Urinary bladder (tissue), 4 donors: ENCODE measurements around the gene CDH10. TPM values are rescaled to one million over a fixed set of nuclear protein-coding genes. Genes with fewer than 3 reads are reported as not detected.

Experiments
- DNase-seq: peaks from one replicate; pipeline ENCODE4 v3.0.0-alpha.2; 2015; ENCODE audit errors: extremely low spot score
- H3K27ac ChIP-seq: one replicate; pipeline ENCODE4 v1.5.1; 2013; ENCODE audit warnings: low read depth, mild to moderate bottlenecking, moderate library complexity
- H3K36me3 ChIP-seq: one replicate; pipeline ENCODE4 v1.6.1; 2013; ENCODE audit warnings: mild to moderate bottlenecking, moderate library complexity; ENCODE audit not compliant: insufficient read depth
- H3K4me1 ChIP-seq: one replicate; pipeline ENCODE4 v1.6.1; 2013; ENCODE audit warnings: mild to moderate bottlenecking, moderate library complexity; ENCODE audit not compliant: insufficient read depth
- H3K4me3 ChIP-seq: one replicate; pipeline ENCODE4 v1.5.1; 2013; ENCODE audit warnings: low read depth, low read length
- WGBS: extraction: QIAGEN DNeasy Blood & Tissue Kit; methylation state at CpG from one replicate; pipeline ENCODE4 v1.1.7; 2013; 5-methylcytosine and 5-hydroxymethylcytosine counted together
- polyA plus RNA-seq: library from polyadenylated mRNA; stranded (reverse); fragments of 200-250 nt; gene quantifications from one replicate; pipeline ENCODE4 v1.2.3, GENCODE V29; 2013
- small RNA-seq: library from RNA; depleted of rRNA; stranded (forward); fragments of <200 nt; gene quantifications from one replicate; pipeline ENCODE3, GENCODE V24; 2014
- total RNA-seq: library from RNA; depleted of rRNA; stranded (reverse); fragments of >200 nt; gene quantifications from one replicate; pipeline ENCODE4 v1.2.3, GENCODE V29; 2014
- donor health status: healthy with polysubstance abuse.
- donor health status: healthy.

CDH10 gene
- total and polyA plus RNA-seq, 2 donors: 0.06 to 1.5 TPM

DNA sequence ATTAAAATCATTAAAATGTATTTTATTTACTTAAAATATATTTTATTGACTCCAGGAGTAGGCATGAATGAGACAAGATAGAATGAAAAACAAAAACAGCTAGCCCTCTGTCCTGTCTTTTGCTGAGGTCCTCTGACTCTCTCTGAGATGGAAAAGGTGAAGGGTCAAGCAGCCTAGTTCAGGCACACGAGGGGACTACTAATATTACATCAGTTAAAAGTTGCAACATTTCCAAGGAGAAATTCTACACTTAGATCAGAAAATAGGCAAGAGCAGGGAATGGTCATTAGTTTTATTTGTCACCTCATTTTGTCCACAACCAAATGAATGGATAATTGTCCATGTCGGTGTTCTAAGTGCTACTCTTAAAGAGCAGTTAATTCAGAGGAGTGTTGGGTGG lies 148.5 kb downstream of the CDH10 start:
- no peak overlapping the region for H3K27ac ChIP-seq
- H3K36me3 ChIP-seq: no peaks in the 10 kb centered on the region
- no peaks in the 10 kb centered on the region for H3K4me1 ChIP-seq
- no peak overlapping the region for H3K4me3 ChIP-seq
- DNase-seq: no peak
- 56% methylated on average over 2 of the region's 2 CpGs for WGBS

DNA sequence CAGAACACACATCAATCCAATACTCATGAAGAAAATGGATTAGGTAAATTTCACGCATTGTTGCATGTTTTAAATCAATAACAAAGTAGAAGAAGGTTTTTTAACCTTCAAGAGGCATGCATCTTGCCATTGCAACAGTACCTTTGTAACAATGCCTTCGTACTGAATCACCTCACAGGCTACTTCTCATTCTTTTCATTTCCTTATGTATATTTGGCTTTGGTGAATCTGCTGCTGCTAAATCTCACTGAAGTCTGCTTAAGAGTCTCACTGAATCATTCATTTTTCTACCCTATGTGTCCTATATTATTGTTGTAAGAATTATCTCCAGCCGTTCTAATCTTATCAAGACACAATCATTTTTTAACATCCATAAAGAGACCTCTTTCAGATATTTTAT lies 152.5 kb downstream of the CDH10 start:
- Histone ChIP-seq H3K4me3 (no peak overlapping the region), H3K4me1 (no peaks in the 10 kb centered on the region), H3K27ac (no peak overlapping the region), H3K36me3 (no peaks in the 10 kb centered on the region)
- DNase-seq: no peak
- WGBS: 75% methylated on average over 3 of the region's 3 CpGs

DNA sequence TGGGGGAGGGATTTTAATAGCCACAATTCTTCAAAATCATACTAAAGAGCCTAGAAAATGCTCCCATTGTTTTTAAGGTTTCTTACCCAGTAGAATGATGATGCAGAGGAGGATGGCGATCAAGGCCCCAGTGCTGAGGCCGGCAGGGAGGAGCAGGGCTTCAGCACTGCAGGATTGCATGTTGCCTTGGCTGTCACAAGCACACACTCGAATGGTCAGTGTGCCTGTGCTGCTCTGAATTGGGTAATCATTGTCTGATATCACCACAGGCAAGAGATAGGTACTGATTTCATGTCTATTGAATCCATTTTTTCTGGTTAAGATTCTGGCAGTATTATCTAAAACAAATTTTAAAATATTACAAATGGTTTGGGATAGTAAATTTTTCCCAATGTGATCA lies 153.3 kb downstream of the CDH10 start:
- no peak for DNase-seq
- 83% methylated on average over 3 of the region's 3 CpGs for WGBS
- Histone ChIP-seq H3K4me3 (no peak overlapping the region), H3K4me1 (no peaks in the 10 kb centered on the region), H3K36me3 (no peaks in the 10 kb centered on the region), H3K27ac (no peak overlapping the region)

DNA sequence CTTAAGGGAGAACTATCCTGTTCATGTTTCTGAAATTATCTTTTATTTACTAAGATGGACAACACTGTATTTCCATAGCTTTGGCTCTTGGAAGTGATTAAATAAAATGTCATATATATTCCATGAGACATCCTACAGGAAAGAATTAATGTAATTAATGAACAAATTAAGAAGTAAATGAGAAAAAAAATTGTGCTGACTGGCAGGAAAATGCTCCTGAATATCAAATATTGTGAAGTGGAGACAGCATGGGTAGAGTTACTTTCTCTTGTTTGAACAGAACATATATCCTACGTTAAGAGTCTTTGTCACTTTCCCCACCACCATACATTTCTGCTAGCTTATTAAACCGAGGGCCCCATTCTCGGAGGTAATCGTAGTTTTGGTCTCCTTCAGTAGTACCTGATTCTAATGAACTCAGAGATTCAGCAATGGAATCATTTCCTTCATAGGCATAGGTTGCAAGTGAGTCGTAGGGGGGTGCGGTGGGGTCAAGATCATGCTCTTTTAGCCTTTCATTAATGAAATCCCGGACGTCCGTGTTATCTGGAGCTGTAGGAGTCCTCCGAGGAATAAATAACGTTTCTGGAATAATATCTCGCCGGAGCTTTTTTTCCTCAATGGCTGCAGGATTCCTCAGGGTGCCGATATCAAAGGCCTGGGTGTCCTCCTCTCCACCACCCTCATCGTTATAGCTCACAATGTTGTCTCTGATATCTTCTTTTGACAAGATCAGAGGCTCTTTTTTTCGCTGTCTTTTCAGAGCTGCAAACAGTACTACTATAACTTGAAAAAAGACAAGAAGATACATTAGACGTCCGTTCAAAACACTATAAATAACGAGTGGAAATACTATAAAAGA lies 157.2 kb downstream of the CDH10 start:
- no peak overlapping the region for H3K27ac ChIP-seq
- WGBS: 70% methylated on average over 19 of the region's 19 CpGs
- no peak overlapping the region for H3K4me3 ChIP-seq
- H3K36me3 ChIP-seq: no peaks in the 10 kb centered on the region
- no peaks in the 10 kb centered on the region for H3K4me1 ChIP-seq
- no peak for DNase-seq

DNA sequence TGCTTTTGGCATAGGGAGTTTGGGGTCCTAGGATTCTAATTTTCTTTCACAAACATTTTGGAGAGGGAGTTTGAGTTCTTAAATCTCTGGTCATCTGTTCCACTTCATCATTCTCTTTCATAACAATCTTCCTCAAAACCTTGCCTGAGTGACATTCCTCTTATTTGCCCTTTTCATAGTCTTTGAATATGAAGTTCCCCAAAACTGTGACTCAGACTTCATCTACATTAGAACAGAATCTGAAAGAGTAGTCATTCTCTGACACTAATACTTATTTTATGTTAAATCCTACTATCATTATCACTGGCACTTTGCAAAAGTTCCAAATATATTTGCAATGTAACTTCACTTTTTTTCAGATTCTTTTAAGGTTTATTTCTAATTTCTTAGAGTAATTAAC lies 163.8 kb downstream of the CDH10 start:
- Histone ChIP-seq H3K4me1 (no peaks in the 10 kb centered on the region), H3K36me3 (no peaks in the 10 kb centered on the region), H3K27ac (no peak overlapping the region), H3K4me3 (no peak overlapping the region)
- no peak for DNase-seq

DNA sequence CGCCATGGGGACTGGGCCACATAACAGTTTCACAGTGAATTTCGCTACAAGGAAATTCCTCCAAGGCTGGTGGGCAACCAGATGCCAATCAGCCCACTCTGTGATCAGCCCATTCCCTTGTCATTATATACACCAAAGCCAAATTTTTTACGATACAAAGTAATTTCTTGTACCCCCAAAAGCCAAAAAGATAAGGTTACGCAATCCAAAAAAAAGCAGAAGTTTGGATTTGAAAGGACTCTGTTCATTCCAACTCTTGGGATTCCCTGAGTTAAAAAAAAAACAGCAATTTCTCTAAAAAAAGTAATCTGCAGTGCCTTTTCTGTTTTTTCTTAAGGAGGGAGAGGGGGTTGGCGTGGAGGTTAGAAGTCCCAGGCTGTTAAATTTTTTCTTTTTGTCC lies 166.8 kb downstream of the CDH10 start:
- no peak for DNase-seq
- WGBS: 88% methylated on average over 5 of the region's 5 CpGs

DNA sequence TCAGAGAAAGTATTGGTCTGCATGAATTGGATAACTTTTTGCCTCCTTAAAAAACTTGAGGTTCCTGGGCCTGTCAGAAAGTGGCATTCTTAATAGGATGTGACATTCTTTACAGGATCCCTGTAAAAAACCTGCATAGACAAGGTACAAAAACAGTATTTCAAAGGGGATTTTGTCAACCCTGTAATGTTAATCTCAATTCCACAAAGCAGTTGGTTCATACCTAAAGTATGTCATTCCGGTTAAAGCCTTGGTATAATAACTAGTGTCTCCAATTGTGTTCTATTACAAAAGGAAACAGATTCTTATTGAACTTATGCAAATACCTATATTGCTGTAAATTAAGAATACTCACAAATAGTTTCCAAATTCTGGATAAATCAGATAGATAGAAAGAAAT lies 169.7 kb downstream of the CDH10 start:
- DNase-seq: no peak
- Histone ChIP-seq H3K4me1 (no peaks in the 10 kb centered on the region), H3K36me3 (no peaks in the 10 kb centered on the region), H3K4me3 (no peak overlapping the region), H3K27ac (no peak overlapping the region)
- 89% methylated on average over 1 of the region's 1 CpG for WGBS

More for the DNA sequence above, 166.8 kb downstream of the CDH10 start:
- no peak overlapping the region for H3K27ac ChIP-seq
- H3K4me1 ChIP-seq: no peaks in the 10 kb centered on the region
- H3K4me3 ChIP-seq: no peak overlapping the region
- H3K36me3 ChIP-seq: no peaks in the 10 kb centered on the region

DNA sequence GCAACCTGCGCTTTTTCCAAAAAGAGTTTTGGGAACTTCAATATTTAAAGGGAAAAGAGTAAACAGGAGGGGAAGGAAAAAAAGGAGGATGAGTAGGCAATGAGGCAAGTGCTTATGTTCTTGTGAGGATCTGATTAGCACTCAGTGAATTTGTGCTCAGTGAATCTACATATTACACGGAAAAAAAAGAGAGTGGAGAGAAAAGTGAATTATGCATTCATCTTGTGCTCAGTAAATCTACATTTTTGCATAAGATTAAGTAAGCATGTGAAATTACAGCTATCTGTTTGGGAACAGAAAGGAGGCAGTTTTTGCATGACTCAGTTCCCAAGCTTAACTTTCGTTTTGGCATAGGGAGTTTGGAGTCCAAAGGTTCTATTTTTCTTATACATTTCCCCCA lies 170.1 kb downstream of the CDH10 start:
- no peaks in the 10 kb centered on the region for H3K4me1 ChIP-seq
- no peaks in the 10 kb centered on the region for H3K36me3 ChIP-seq
- no peak for DNase-seq
- no peak overlapping the region for H3K4me3 ChIP-seq
- no peak overlapping the region for H3K27ac ChIP-seq
- WGBS: 81% methylated on average over 3 of the region's 3 CpGs

DNA sequence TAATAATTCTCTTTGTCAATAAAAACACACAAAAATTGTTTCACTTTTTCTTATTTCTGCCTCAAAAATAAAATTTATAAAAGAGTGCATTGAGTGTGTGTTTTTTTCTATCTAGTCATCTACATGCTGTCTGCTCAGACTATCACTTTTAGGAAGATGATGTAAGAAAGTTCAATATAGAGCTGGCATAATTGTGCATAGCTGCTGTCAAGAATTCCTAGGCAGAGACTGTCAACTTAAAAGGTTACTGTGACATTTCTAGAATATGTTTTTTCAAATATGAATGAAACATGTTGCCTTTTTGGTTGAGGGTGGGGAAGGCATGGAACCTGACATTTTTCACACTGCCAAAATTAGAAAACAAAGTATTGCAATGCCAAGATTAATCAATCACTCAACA lies 172.3 kb downstream of the CDH10 start:
- no peak for DNase-seq
- no peaks in the 10 kb centered on the region for H3K36me3 ChIP-seq
- H3K27ac ChIP-seq: no peak overlapping the region
- H3K4me3 ChIP-seq: no peak overlapping the region
- H3K4me1 ChIP-seq: no peaks in the 10 kb centered on the region

DNA sequence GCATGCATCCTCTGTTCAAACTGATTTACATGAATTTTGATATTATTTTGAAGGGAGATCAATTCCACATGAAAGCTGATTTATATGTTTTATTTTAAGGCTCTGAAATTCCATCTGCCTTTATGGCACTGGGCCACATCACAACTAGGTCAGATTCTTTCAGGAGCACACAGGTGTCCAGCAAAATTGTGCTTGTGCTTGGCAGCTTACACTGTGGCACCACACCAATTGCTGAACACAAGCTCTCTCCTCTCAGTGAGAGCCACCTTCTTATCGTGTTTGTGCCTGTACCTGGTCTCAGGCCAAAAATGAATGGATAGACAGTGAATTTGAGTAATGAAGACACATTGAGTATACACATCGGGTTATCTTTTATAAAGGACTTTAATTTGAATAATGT lies 200.4 kb downstream of the CDH10 start:
- Histone ChIP-seq H3K36me3 (no peaks in the 10 kb centered on the region), H3K4me3 (no peak overlapping the region), H3K27ac (no peak overlapping the region), H3K4me1 (no peaks in the 10 kb centered on the region)
- 54% methylated on average over 2 of the region's 2 CpGs for WGBS
- no peak for DNase-seq

DNA sequence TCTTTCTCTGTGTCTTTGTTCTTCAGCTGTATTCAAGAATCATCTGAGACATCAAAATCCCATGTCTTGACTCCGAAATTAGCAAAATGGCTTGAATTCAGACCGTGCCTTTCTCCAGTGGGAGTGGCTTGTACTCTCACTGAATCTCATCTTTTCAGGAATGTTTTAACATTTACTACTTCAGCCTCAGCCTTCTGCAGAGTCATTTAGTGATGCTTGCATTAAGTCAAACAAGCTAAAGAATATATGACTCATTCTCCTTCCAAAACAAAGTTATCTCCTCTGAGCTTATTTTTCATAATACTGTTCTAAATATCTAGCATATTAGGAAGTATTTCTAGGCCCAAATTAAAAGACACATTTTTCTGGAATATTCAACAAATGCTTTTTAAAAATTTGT lies 205.3 kb downstream of the CDH10 start:
- Histone ChIP-seq H3K4me3 (no peak overlapping the region), H3K4me1 (no peaks in the 10 kb centered on the region), H3K27ac (no peak overlapping the region), H3K36me3 (no peaks in the 10 kb centered on the region)
- WGBS: 53% methylated on average over 2 of the region's 2 CpGs
- no peak for DNase-seq

Small RNA genes within 50 kb of the gene (small RNA-seq; reads per million reads assigned to genes)
- not detected for gene AC091885.1
- gene RF00017: not detected
